HepG2 (cell line): ENCODE results near the gene RAI14. TPM values are rescaled to one million over a fixed set of nuclear protein-coding genes. Genes with fewer than 3 reads are reported as not detected.
A peak's percentile ranks its signal among the peaks of the same experiment; 100 is the strongest.

ENCODE experiments used
- ATAC-seq: fragments of 200-7000 bp; cut with Tn5 transposase; 3 replicates; pipeline ENCODE4 v1.9.1; 2020; ENCODE audit warnings: mild to moderate bottlenecking, moderate library complexity
- BruUV-seq: library from RNA; stranded (reverse); fragments of 400-500 nt; replicated peaks from 2 replicates; lab custom pipeline; 2021; lab: Mats Ljungman, UMichigan
- CTCF ChIA-PET: fragments of 300-600 bp; formaldehyde crosslinking; extraction: SDS; loops from one replicate; lab custom pipeline; 2021; ENCODE audit warnings: low total read pairs, inconsistent platforms, low intra/inter-chr PET ratio; lab: Yijun Ruan, JAX
- POLR2A ChIA-PET: fragments of 350-600 bp; sonication (Branson Sonifier 250); formaldehyde crosslinking; loops from one replicate; lab custom pipeline; 2020; ENCODE audit warnings: antibody characterized with exemption, inconsistent platforms; lab: Yijun Ruan, JAX
- DNase-seq: peaks from one replicate; pipeline ENCODE4 v3.0.0-alpha.2; 2015; ENCODE audit warnings: low spot score
- FAIRE-seq: peaks from 3 replicates; lab custom pipeline; 2011; peaks lifted over from hg19 to GRCh38; lab: Jason Lieb, UNC
- H2AFZ ChIP-seq: one replicate; pipeline ENCODE4 v1.6.1; 2011; ENCODE audit warnings: low read length, inconsistent platforms
- H3K27ac ChIP-seq: fragments of 300-600 bp; 3 replicates; pipeline ENCODE4 v1.8.0; 2011; ENCODE audit warnings: mixed run types, mild to moderate bottlenecking, mixed read lengths, low read length, inconsistent platforms; ENCODE audit not compliant: insufficient read depth; ENCODE audit errors: extremely low read length
- H3K27me3 ChIP-seq, 2 experiments: fragments of 200-600 bp in 1 of 2; 2 replicates in 1 of 2; 3 replicates in 1 of 2; pipeline versions ENCODE4 v1.6.0 to v1.8.0; 2011; ENCODE audit warnings: low read length in 2 of 2, mild to moderate bottlenecking in 2 of 2, moderate library complexity in 2 of 2, inconsistent platforms in 1 of 2; ENCODE audit not compliant: insufficient read depth in 2 of 2, control insufficient read depth in 1 of 2
- H3K36me3 ChIP-seq, 2 experiments: fragments of 200-600 bp in 1 of 2; replicated peaks in 1 of 2; 2 replicates in 1 of 2; 3 replicates in 1 of 2; pipeline versions ENCODE4 v1.5.1 to v1.8.0; 2011; ENCODE audit warnings: low read length in 2 of 2, inconsistent platforms in 1 of 2; ENCODE audit not compliant: insufficient read depth in 2 of 2, control insufficient read depth in 1 of 2
- H3K4me1 ChIP-seq: 2 replicates; pipeline ENCODE4 v1.5.1; 2012; ENCODE audit warnings: low read length, inconsistent platforms; ENCODE audit not compliant: insufficient read depth
- H3K4me2 ChIP-seq: 2 replicates; pipeline ENCODE4 v1.6.0; 2011; ENCODE audit warnings: low read depth, low read length, inconsistent platforms
- H3K4me3 ChIP-seq, 3 experiments: fragments of 200-600 bp in 1 of 3; sonication (generic), shearing (Covaris generic) in 1 of 3; replicated peaks in 1 of 3; 2 replicates each; pipeline ENCODE4 v1.5.1; 2011 to 2016; ENCODE audit warnings: low read length in 3 of 3, inconsistent platforms in 2 of 3, low read depth in 2 of 3, mild to moderate bottlenecking in 2 of 3, control low read depth in 1 of 3, mixed read lengths in 1 of 3; ENCODE audit not compliant: insufficient read depth in 1 of 3
- H3K79me2 ChIP-seq: one replicate; pipeline ENCODE4 v1.6.1; 2011; ENCODE audit warnings: low read length, inconsistent platforms; ENCODE audit not compliant: insufficient read depth
- H3K9ac ChIP-seq: 2 replicates; pipeline ENCODE4 v1.6.0; 2011; ENCODE audit warnings: mild to moderate bottlenecking, low read depth, low read length, inconsistent platforms; ENCODE audit not compliant: insufficient read depth
- H3K9me3 ChIP-seq: 2 replicates; pipeline ENCODE4 v1.5.1; 2012; ENCODE audit warnings: mild to moderate bottlenecking, low read length
- H4K20me1 ChIP-seq: 2 replicates; pipeline ENCODE4 v1.6.0; 2011; ENCODE audit warnings: inconsistent platforms, mild to moderate bottlenecking, low read length, moderate library complexity; ENCODE audit not compliant: insufficient read depth
- LRRFIP1 ChIP-seq: sonication (generic); formaldehyde crosslinking; conservative IDR thresholded peaks from 2 replicates; pipeline ENCODE4 v1.4.0; 2020; ENCODE audit warnings: missing genetic modification reagents
- MAFF ChIP-seq: IDR thresholded peaks from 2 replicates; pipeline ENCODE4 v1.6.1; 2011; ENCODE audit warnings: low read depth, low read length, improper control_type of control experiment
- MAFK ChIP-seq, 2 experiments: IDR thresholded peaks in 1 of 2; conservative IDR thresholded peaks in 1 of 2; 2 replicates each; pipeline ENCODE4 v1.6.1; 2011; ENCODE audit warnings: improper control_type of control experiment in 2 of 2, low read length in 2 of 2
- WGBS: methylation state at CpG from one replicate; pipeline ENCODE4 v1.1.6; 2017; ENCODE audit warnings: low lambda C conversion rate; 5-methylcytosine and 5-hydroxymethylcytosine counted together
- in situ Hi-C: cut with HindIII; loops from 2 replicates; pipeline ENCODE4 v1.10.0; 2017; ENCODE audit warnings: low pct_unique_long_range_greater_than_20kb; ENCODE audit not compliant: extremely low pct_ligation_motif_present
- intact Hi-C: fragments of 100-400 bp; cut with micrococcal nuclease; formaldehyde crosslinking; loops from one replicate; pipeline ENCODE4 v1.10.0; 2022; ENCODE audit not compliant: unreplicated experiment
- polyA plus RNA-seq, 8 experiments: library from polyadenylated mRNA; depleted of rRNA in 3 of 8; stranded (reverse) in 7 of 8; unstranded in 1 of 8; fragments of >200 nt; fragmentation: Illumina TruSeq in 4 of 8; extraction: Trizol in 4 of 8; gene quantifications; 2 replicates each; pipeline versions ENCODE4 v1.2.1 to v1.2.3, GENCODE V29; 2011 to 2016; ENCODE audit warnings: low read depth in 4 of 8, missing spikeins in 1 of 8, mixed read lengths in 1 of 8; ENCODE audit not compliant: insufficient read depth in 1 of 8
- total RNA-seq, 5 experiments: library from RNA; depleted of rRNA; stranded (reverse); fragments of >200 nt; fragmentation: Illumina TruSeq; extraction: Trizol; gene quantifications; 2 replicates each; pipeline ENCODE4 v1.2.3, GENCODE V29; 2016; ENCODE audit warnings: low read depth in 1 of 5
- TF ChIP-seq, protein P1 (sequence below): sonication (generic); formaldehyde crosslinking; IDR thresholded peaks from 2 replicates; pipeline ENCODE4 v1.4.0; 2020; ENCODE audit warnings: missing genetic modification reagents

Gene RAI14
- total and polyA plus RNA-seq, 2 of the 13 experiments (the other 11 are each of a cell fraction or from before 2014, with no cell fraction given), result 12.6 to 18.2 TPM

DNA sequence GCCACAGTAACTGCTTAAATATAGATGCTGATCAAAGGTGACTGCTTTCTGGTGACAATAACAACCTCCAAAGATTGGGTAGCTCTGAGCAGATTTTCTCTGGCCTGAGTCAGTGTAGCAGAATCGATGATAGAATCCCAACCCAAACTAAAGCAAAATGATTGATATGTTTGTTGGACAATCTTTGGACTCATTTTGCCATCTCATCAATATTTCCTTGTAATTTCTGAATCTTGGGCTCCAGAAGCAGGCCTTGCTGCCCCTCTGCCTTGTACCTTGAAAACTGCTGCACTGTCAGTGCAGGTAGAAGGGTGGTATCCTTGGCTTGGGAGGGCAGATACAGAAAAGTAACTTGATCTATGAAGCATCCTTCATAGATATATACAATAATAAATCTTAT is 201.8 kb downstream of the RAI14 start:
- FAIRE-seq (no peak), DNase-seq (no peak), ATAC-seq (no peak)
- ChIA-PET POLR2A (no interaction called here), CTCF (no interaction called here)
- Histone ChIP-seq H3K9ac (no peak overlapping the region), H3K4me3 (no peak overlapping the region), H3K27ac (no peak overlapping the region), H3K79me2 (no peaks in the 10 kb centered on the region), H3K4me1 (peaks cover 10% of the 10 kb centered on the region), H3K36me3 (no peaks in the 10 kb centered on the region), H3K4me2 (no peak overlapping the region), H3K9me3 (no peaks in the 10 kb centered on the region), H2AFZ (no peak overlapping the region), H3K27me3 (no peaks in the 10 kb centered on the region), H4K20me1 (no peaks in the 10 kb centered on the region)
- TF ChIP-seq MAFK (conservative IDR thresholded peaks at IDR 0.05 in 1 of 2, IDR thresholded peaks at IDR 0.05 in 1 of 2; ENCODE audit: low read length in 2 of 2) (peak; percentile 74 to 77), LRRFIP1 (CRISPR knock-in tag) (no peak), MAFF (peak; percentile 73)
- TF ChIP-seq, protein P1, sequence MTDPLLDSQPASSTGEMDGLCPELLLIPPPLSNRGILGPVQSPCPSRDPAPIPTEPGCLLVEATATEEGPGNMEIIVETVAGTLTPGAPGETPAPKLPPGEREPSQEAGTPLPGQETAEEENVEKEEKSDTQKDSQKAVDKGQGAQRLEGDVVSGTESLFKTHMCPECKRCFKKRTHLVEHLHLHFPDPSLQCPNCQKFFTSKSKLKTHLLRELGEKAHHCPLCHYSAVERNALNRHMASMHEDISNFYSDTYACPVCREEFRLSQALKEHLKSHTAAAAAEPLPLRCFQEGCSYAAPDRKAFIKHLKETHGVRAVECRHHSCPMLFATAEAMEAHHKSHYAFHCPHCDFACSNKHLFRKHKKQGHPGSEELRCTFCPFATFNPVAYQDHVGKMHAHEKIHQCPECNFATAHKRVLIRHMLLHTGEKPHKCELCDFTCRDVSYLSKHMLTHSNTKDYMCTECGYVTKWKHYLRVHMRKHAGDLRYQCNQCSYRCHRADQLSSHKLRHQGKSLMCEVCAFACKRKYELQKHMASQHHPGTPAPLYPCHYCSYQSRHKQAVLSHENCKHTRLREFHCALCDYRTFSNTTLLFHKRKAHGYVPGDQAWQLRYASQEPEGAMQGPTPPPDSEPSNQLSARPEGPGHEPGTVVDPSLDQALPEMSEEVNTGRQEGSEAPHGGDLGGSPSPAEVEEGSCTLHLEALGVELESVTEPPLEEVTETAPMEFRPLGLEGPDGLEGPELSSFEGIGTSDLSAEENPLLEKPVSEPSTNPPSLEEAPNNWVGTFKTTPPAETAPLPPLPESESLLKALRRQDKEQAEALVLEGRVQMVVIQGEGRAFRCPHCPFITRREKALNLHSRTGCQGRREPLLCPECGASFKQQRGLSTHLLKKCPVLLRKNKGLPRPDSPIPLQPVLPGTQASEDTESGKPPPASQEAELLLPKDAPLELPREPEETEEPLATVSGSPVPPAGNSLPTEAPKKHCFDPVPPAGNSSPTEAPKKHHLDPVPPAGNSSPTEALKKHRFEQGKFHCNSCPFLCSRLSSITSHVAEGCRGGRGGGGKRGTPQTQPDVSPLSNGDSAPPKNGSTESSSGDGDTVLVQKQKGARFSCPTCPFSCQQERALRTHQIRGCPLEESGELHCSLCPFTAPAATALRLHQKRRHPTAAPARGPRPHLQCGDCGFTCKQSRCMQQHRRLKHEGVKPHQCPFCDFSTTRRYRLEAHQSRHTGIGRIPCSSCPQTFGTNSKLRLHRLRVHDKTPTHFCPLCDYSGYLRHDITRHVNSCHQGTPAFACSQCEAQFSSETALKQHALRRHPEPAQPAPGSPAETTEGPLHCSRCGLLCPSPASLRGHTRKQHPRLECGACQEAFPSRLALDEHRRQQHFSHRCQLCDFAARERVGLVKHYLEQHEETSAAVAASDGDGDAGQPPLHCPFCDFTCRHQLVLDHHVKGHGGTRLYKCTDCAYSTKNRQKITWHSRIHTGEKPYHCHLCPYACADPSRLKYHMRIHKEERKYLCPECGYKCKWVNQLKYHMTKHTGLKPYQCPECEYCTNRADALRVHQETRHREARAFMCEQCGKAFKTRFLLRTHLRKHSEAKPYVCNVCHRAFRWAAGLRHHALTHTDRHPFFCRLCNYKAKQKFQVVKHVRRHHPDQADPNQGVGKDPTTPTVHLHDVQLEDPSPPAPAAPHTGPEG (CRISPR knock-in tag), result no peak
- in situ Hi-C loops (no loop called here), intact Hi-C loops (no loop called here)
- BruUV-seq, result no TSS peak
- 50% methylated on average over 1 of the region's 1 CpG for WGBS
